Measurements from ENCODE around the gene CWC15. TPM values are rescaled to one million over a fixed set of nuclear protein-coding genes. Genes with fewer than 3 reads are reported as not detected.

The CWC15 gene
- total RNA-seq, result 10 to 100 TPM; 29.9 to 31.3 TPM

GRCh38 chr11:94973099-94973968 is at the start of gene CWC15, which contains the start of gene KDM4D:
CWC15 (minus strand) TSS chr11:94973556; CDS start chr11:94972185, 1,371 bp downstream.
KDM4D (plus strand) TSS chr11:94973709; CDS start chr11:94997373, 23,664 bp downstream.

Other genes starting within 250 kb of the CWC15 start
- 10 to 100 TPM; 11.4 to 15.0 TPM for gene AMOTL1, start 205.2 kb downstream of the CWC15 start, total RNA-seq
- gene KDM4D, start 153 bp upstream of the CWC15 start, total RNA-seq, result 1 to 10 TPM; 2.3 to 2.8 TPM
- not detected for gene KDM4E, start 51.7 kb upstream of the CWC15 start, total RNA-seq
- gene KDM4F, start 75.9 kb upstream of the CWC15 start, total RNA-seq, result not detected
- gene SRSF8, start 93.4 kb upstream of the CWC15 start, total RNA-seq, result 10 to 100 TPM; 25.5 to 33.3 TPM
- 10 to 100 TPM; 67.3 to 73.3 TPM for gene ENDOD1, start 116.3 kb upstream of the CWC15 start, total RNA-seq